ENCODE measurements around the gene GABRR3. TPM values are rescaled to one million over a fixed set of nuclear protein-coding genes. Genes with fewer than 3 reads are reported as not detected.

GABRR3 gene
- polyA plus RNA-seq, 3 donors: not detected

DNA sequence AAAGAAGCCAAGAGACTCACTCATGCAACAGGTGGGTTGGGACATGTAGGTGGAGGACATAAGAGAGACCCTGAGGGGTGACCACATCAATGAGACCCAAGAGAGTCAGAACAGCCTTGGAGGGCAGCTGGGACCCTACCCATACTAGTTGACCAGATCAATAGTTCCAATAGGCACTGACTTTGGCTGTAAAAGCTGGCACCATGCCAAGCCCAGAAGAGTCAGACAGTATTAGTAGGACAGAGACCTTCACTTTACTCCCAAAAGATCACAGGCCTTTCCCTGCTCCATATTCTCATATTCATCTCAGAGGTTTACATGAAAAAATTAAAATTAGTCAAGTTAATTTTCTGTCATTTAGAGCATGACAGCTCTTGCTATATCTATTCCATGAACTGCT, 20.9 kb upstream of the GABRR3 start:
- Histone ChIP-seq H3K4me1 (ENCODE audit: control insufficient read depth in 1 of 2, insufficient read depth in 2 of 2, low read length in 2 of 2) (no peaks in the 10 kb centered on the region), H4K20me1 (ENCODE audit: insufficient read depth, low read length) (no peaks in the 10 kb centered on the region), H3K27me3 (ENCODE audit: control insufficient read depth in 2 of 2, insufficient read depth in 2 of 2, low read length in 2 of 2) (peaks cover 0 to 2% of the 10 kb centered on the region in 2 donors), H3K36me3 (replicated peaks in 1 of 2; ENCODE audit: control insufficient read depth in 1 of 2, insufficient read depth in 2 of 2, low read length in 2 of 2) (no peaks in the 10 kb centered on the region), H2AFZ (ENCODE audit: insufficient read depth, low read depth, low read length, poor library complexity, severe bottlenecking) (no peak overlapping the region), H3K9ac (ENCODE audit: insufficient read depth, low read length, poor library complexity, severe bottlenecking) (no peak overlapping the region), H3K9me3 (replicated peaks in 1 of 2; ENCODE audit: control insufficient read depth in 1 of 2, insufficient read depth in 1 of 2, low read length in 2 of 2) (no peaks in the 10 kb centered on the region), H3K4me3 (replicated peaks in 1 of 3; ENCODE audit: low read depth in 2 of 3, low read length in 3 of 3) (no peak overlapping the region), H3K79me2 (ENCODE audit: insufficient read depth, low read length) (no peaks in the 10 kb centered on the region), H3K4me2 (replicated peaks; ENCODE audit: extremely low read depth, low read length, poor library complexity, severe bottlenecking) (no peak overlapping the region), H3K27ac (ENCODE audit: low read depth in 1 of 2, low read length in 2 of 2) (no peak overlapping the region)
- peaks cover 0 to 3% (median 0%) of the 10 kb centered on the region in 3 donors for H3K27me3 Mint-ChIP-seq (ENCODE audit: low read depth in 3 of 3)
- no peak overlapping the region for H3K27ac Mint-ChIP-seq
- H3K36me3 Mint-ChIP-seq: no peaks in the 10 kb centered on the region
- no peak overlapping the region for H3K4me3 Mint-ChIP-seq
- H3K4me1 Mint-ChIP-seq: peaks cover 5% of the 10 kb centered on the region
- peaks cover 0 to 4% (median 2%) of the 10 kb centered on the region in 7 donors for H3K9me3 Mint-ChIP-seq
- intact Hi-C loops (cut with micrococcal nuclease): no loop called here
- no peak for DNase-seq
- TF ChIP-seq, protein P1, sequence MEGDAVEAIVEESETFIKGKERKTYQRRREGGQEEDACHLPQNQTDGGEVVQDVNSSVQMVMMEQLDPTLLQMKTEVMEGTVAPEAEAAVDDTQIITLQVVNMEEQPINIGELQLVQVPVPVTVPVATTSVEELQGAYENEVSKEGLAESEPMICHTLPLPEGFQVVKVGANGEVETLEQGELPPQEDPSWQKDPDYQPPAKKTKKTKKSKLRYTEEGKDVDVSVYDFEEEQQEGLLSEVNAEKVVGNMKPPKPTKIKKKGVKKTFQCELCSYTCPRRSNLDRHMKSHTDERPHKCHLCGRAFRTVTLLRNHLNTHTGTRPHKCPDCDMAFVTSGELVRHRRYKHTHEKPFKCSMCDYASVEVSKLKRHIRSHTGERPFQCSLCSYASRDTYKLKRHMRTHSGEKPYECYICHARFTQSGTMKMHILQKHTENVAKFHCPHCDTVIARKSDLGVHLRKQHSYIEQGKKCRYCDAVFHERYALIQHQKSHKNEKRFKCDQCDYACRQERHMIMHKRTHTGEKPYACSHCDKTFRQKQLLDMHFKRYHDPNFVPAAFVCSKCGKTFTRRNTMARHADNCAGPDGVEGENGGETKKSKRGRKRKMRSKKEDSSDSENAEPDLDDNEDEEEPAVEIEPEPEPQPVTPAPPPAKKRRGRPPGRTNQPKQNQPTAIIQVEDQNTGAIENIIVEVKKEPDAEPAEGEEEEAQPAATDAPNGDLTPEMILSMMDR (IDR thresholded peaks at IDR 0.05): no peak

DNA sequence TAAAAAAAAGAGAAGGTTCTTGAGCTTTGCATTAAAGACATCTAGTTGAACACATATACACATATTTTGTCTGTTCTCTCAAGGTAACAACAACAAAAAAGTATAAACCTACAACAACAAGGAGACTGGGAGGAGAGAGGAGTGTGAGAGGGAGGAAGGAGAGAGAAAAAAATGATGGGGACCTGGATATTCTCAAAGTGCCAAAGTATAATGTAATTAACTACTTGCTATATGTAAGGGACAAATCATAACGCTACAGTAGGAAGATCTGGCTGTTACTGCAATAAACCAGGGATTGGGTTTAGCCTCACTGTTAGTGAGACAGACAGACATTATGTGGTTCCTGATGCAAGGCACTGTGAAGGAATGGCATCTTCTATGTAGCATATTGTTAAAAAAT, 14.2 kb upstream of the GABRR3 start:
- no peak for DNase-seq
- Histone ChIP-seq H3K4me2 (replicated peaks; ENCODE audit: extremely low read depth, low read length, poor library complexity, severe bottlenecking) (no peak overlapping the region), H3K36me3 (replicated peaks in 1 of 2; ENCODE audit: control insufficient read depth in 1 of 2, insufficient read depth in 2 of 2, low read length in 2 of 2) (no peaks in the 10 kb centered on the region), H3K9me3 (replicated peaks in 1 of 2; ENCODE audit: control insufficient read depth in 1 of 2, insufficient read depth in 1 of 2, low read length in 2 of 2) (no peaks in the 10 kb centered on the region), H3K4me1 (ENCODE audit: control insufficient read depth in 1 of 2, insufficient read depth in 2 of 2, low read length in 2 of 2) (peaks cover 4 to 5% of the 10 kb centered on the region in 2 donors), H3K79me2 (ENCODE audit: insufficient read depth, low read length) (no peaks in the 10 kb centered on the region), H4K20me1 (ENCODE audit: insufficient read depth, low read length) (no peaks in the 10 kb centered on the region), H3K27ac (ENCODE audit: low read depth in 1 of 2, low read length in 2 of 2) (no peak overlapping the region), H2AFZ (ENCODE audit: insufficient read depth, low read depth, low read length, poor library complexity, severe bottlenecking) (no peak overlapping the region), H3K4me3 (replicated peaks in 1 of 3; ENCODE audit: low read depth in 2 of 3, low read length in 3 of 3) (no peak overlapping the region), H3K9ac (ENCODE audit: insufficient read depth, low read length, poor library complexity, severe bottlenecking) (no peak overlapping the region), H3K27me3 (ENCODE audit: control insufficient read depth in 2 of 2, insufficient read depth in 2 of 2, low read length in 2 of 2) (no peaks in the 10 kb centered on the region)
- Mint-ChIP-seq H3K36me3 (no peaks in the 10 kb centered on the region), H3K4me3 (no peak overlapping the region), H3K27me3 (ENCODE audit: low read depth in 3 of 3) (peaks cover 0 to 2% (median 0%) of the 10 kb centered on the region in 3 donors), H3K9me3 (no peaks in the 10 kb centered on the region), H3K27ac (no peak overlapping the region), H3K4me1 (peaks cover 28% of the 10 kb centered on the region)
- intact Hi-C loops (cut with micrococcal nuclease): no loop called here
- TF ChIP-seq, protein P1 (IDR thresholded peaks at IDR 0.05): no peak
- WGBS (ENCODE audit: insufficient coverage): no CpG with 5 or more reads among the region's 1 CpG
